Measurements from ENCODE around the gene CPXM2.

CPXM2 gene

GRCh38 chr10:123847686-123848432, 43.7 kb downstream of the CPXM2 start:
- no peak for DNase-seq (ENCODE audit: low spot score)

DNA sequence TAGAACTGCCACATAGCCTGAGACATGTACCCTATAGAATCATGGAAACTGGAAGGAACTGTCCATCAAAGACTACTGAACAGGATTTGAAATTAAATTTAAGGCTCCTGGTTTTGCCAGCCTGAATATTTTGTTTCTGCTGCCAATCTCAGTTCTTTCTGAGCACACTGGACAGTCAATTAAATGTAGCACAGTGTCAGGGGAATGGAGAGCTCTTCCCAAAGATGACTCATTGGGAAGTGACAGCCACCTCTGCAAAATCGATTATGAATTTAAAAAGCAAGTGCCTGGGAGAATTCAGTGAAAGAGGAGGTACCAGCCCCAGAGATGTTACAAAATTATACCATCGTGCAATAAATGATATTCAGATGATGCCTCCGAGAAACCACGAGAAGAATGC, 47.8 kb downstream of the CPXM2 start:
- DNase-seq (ENCODE audit: low spot score) = no peak

- no peak for DNase-seq (ENCODE audit: low spot score)
Observed at GRCh38 chr10:123842692-123843385, 48.8 kb downstream of the CPXM2 start.

GRCh38 chr10:123841560-123841959, 50.0 kb downstream of the CPXM2 start:
- DNase-seq (ENCODE audit: low spot score) = no peak

GRCh38 chr10:123841115-123841514, 50.5 kb downstream of the CPXM2 start:
- no peak for DNase-seq (ENCODE audit: low spot score)

GRCh38 chr10:123840714-123841113, 50.9 kb downstream of the CPXM2 start:
- no peak for DNase-seq (ENCODE audit: low spot score)

GRCh38 chr10:123838596-123839310, 52.9 kb downstream of the CPXM2 start:
- DNase-seq (ENCODE audit: low spot score) = no peak

GRCh38 chr10:123837756-123838155, 53.9 kb downstream of the CPXM2 start:
- DNase-seq (ENCODE audit: low spot score) = no peak

DNA sequence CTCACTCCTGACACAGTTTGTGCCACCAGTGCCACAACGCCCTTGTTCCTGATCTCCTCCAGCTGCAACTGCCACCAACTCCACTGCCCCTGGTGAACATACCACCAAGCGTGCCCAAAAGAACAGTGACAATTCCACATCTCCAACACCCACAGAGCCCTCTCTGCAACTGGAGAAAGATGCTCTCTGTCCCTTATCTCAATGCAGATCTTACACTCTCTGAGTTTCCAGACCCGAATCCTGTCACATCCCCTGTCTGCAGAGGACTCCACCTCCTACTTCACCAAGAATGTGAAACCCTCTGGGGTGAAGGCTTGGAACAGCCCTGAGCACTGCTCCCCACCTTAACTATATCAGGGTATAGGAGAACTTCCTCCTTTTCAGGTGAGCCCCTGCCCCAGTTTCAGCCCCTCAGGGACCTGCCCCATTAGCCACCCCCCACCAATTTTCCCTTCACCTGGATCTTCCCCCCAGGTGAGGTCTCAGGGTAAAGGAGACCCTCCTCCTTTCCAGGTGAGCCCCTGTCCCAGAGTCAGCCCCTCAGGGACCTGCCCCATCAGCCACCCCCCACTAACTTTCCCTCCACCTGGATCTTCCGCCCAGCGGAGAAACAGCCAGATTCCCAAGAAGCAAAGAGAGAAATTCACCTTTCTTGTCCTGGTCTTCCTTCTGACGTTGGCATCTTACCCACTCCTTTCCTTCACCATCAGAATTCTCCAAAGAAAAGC, 55.0 kb downstream of the CPXM2 start:
- DNase-seq (ENCODE audit: low spot score) = no peak

GRCh38 chr10:123835575-123835974, 56.0 kb downstream of the CPXM2 start:
- DNase-seq (ENCODE audit: low spot score) = no peak

- DNase-seq (ENCODE audit: low spot score) = no peak
Observed at GRCh38 chr10:123833170-123833850, 58.3 kb downstream of the CPXM2 start.

GRCh38 chr10:123831259-123831658, 60.3 kb downstream of the CPXM2 start:
- DNase-seq (ENCODE audit: low spot score) = no peak

GRCh38 chr10:123821136-123821535, 70.5 kb downstream of the CPXM2 start:
- no peak for DNase-seq (ENCODE audit: low spot score)

- no peak for DNase-seq (ENCODE audit: low spot score)
Observed at GRCh38 chr10:123809632-123810031, 82.0 kb downstream of the CPXM2 start.

DNA sequence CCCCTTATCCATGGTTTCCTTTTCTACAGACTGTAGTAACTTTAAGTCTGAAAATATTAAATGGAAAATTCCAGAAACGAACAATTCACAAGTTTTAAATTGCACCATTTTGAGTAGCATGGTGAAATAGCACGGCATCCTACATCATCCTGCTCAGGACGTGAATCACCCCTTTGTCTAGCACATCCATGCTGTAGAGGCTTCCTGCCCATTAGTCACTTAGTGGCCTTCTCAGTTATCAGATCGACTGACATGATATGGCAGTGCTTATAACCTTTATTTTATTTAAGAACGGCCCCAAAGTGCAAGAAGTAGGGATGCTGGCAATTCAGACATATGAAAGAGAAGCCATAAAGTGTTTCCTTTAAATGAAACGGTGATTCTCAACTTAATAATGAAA, 82.7 kb downstream of the CPXM2 start:
- DNase-seq (ENCODE audit: low spot score) = peak; percentile 44

GRCh38 chr10:123808286-123808685, 83.3 kb downstream of the CPXM2 start:
- no peak for DNase-seq (ENCODE audit: low spot score)

- DNase-seq (ENCODE audit: low spot score) = no peak
Observed at GRCh38 chr10:123807444-123808035, 84.1 kb downstream of the CPXM2 start.

DNA sequence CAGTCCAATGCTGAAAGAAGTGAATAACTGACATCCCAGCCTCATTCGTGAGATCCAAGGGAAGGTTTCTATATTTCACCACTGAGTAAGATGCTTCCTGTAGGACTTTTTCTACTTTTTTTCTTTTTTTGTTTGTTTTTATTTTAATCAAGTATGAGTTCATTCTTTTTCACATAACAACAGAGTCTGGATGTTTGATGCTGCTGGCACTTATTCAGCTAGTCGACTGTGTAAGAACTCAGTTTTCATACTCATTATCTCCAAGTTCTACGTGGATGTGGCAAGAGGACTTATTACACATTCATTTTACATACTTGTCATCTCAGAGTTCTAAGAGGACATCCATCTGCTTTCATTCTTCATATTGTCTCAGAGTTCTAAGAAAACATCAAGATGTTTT, 86.9 kb downstream of the CPXM2 start:
- no peak for DNase-seq (ENCODE audit: low spot score)

DNA sequence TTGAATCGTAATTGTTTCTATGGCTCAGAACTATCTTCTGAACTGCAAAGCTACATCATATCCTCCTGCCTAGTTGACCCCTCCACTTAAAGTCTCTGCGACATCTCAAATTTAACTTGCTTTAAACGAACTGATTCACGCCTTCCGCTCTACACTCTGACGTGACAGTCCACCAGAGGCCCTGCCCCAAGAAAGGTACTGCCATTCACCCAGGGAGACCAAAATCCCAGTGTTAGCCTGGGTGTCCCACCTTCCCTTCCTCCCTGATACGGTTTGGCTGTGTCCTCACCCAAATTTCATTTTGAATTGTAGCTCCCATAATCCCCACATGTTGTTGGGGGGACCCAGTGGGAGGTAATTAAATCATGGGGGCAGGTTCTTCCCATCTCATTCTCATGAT, 90.8 kb downstream of the CPXM2 start:
- no peak for DNase-seq (ENCODE audit: low spot score)

- DNase-seq (ENCODE audit: low spot score) = no peak
Observed at GRCh38 chr10:123800289-123800688, 91.3 kb downstream of the CPXM2 start.

DNA sequence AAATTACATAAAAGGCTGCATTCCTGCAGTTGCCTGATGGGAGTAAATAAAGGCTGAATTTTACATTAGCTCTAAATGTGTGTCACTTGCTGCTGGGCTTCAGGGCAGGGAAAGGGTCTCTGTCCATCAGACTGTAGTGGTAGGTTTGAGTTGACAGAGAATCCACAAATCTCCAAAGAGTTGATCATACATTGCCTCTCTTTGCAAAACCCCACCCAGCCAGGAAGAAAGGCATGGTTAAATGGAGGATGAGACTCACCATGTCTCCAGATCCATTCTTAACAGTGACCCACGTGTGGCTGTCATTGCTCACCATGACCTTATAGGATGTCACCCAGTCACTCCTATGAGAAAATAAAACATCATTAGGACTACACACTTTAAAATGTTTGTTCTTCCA, 92.8 kb downstream of the CPXM2 start:
- no peak for DNase-seq (ENCODE audit: low spot score)
